Inflammatory macrophage treated with lipopolysaccharide for 4 hours (primary cell): Measurements from ENCODE around the gene HKDC1.

ENCODE experiments used
- DNase-seq: peaks from one replicate; pipeline ENCODE4 v3.0.0-alpha.2; 2020

The HKDC1 gene

GRCh38 chr10:69217119-69217754 is 2.9 kb upstream of the HKDC1 start:
- peak; percentile 95 for DNase-seq

GRCh38 chr10:69218831-69219230 is 1.3 kb upstream of the HKDC1 start:
- no peak for DNase-seq

- DNase-seq, result no peak
These were observed 375 bp downstream of the HKDC1 start for GRCh38 chr10:69220507-69220906.

- peak; percentile 65 for DNase-seq
These were observed 2.3 kb downstream of the HKDC1 start for GRCh38 chr10:69222157-69223027.

- DNase-seq, result no peak
These were observed 2.9 kb downstream of the HKDC1 start for GRCh38 chr10:69223028-69223342.

- DNase-seq, result no peak
These were observed 4.9 kb downstream of the HKDC1 start for GRCh38 chr10:69224862-69225657.

- DNase-seq, result no peak
These were observed 5.5 kb downstream of the HKDC1 start for GRCh38 chr10:69225681-69226080.

- DNase-seq, result no peak
These were observed 6.9 kb downstream of the HKDC1 start for GRCh38 chr10:69226919-69227450.

GRCh38 chr10:69228151-69228550 is 8.0 kb downstream of the HKDC1 start:
- peak; percentile 18 for DNase-seq

GRCh38 chr10:69229616-69229916 is 9.4 kb downstream of the HKDC1 start:
- DNase-seq, result no peak

GRCh38 chr10:69230128-69230527 is 10.0 kb downstream of the HKDC1 start:
- DNase-seq, result no peak

- DNase-seq, result no peak
These were observed 12.1 kb downstream of the HKDC1 start for GRCh38 chr10:69232252-69232651.

GRCh38 chr10:69232736-69233480 is 12.8 kb downstream of the HKDC1 start:
- DNase-seq, result no peak

GRCh38 chr10:69234447-69234846 is 14.3 kb downstream of the HKDC1 start:
- no peak for DNase-seq

- peak; percentile 68 for DNase-seq
These were observed 17.5 kb downstream of the HKDC1 start for GRCh38 chr10:69237528-69238159.

- no peak for DNase-seq
These were observed 19.0 kb downstream of the HKDC1 start for GRCh38 chr10:69239136-69239535.

- peak; percentile 36 for DNase-seq
These were observed 19.8 kb downstream of the HKDC1 start for GRCh38 chr10:69239816-69240434.

- DNase-seq, result no peak
These were observed 20.3 kb downstream of the HKDC1 start for GRCh38 chr10:69240455-69240854.

GRCh38 chr10:69241575-69241974 is 21.4 kb downstream of the HKDC1 start:
- no peak for DNase-seq

GRCh38 chr10:69242040-69242851 is 22.1 kb downstream of the HKDC1 start:
- DNase-seq, result no peak

GRCh38 chr10:69242852-69243212 is 22.7 kb downstream of the HKDC1 start:
- DNase-seq, result no peak
